Subcutaneous abdominal adipose tissue (tissue), 5 donors: ENCODE results near the gene SMKR1.

Experiments
- H3K27ac ChIP-seq: one replicate; pipeline ENCODE4 v1.7.0; 2013; ENCODE audit warnings: low read depth, mild to moderate bottlenecking, inconsistent platforms, low read length, moderate library complexity
- H3K27me3 ChIP-seq, 5 donors: one replicate each; pipeline ENCODE4 v1.7.0; 2013; ENCODE audit warnings: low read length in 5 of 5, inconsistent platforms in 1 of 5; ENCODE audit not compliant: control insufficient read depth in 5 of 5, insufficient read depth in 4 of 5
- H3K36me3 ChIP-seq, 5 donors: one replicate each; pipeline ENCODE4 v1.7.0; 2013; ENCODE audit warnings: low read length in 5 of 5; ENCODE audit not compliant: control insufficient read depth in 5 of 5, insufficient read depth in 5 of 5
- H3K4me1 ChIP-seq, 5 donors: one replicate each; pipeline ENCODE4 v1.7.0; 2013; ENCODE audit warnings: low read length in 5 of 5, mild to moderate bottlenecking in 3 of 5, moderate library complexity in 1 of 5; ENCODE audit not compliant: control insufficient read depth in 5 of 5, insufficient read depth in 5 of 5
- H3K4me3 ChIP-seq, 5 donors: one replicate each; pipeline ENCODE4 v1.7.0; 2013; ENCODE audit warnings: low read length in 5 of 5, low read depth in 1 of 5
- H3K9ac ChIP-seq, 5 donors: one replicate each; pipeline ENCODE4 v1.7.0; 2013; ENCODE audit warnings: low read length in 5 of 5, mild to moderate bottlenecking in 4 of 5, moderate library complexity in 3 of 5
- H3K9me3 ChIP-seq, 5 donors: one replicate each; pipeline ENCODE4 v1.7.0; 2013; ENCODE audit warnings: low read length in 5 of 5; ENCODE audit not compliant: control insufficient read depth in 5 of 5
- donor health status: healthy.
- donor health status: healthy.
- donor health status: healthy.
- donor health status: healthy.
- donor health status: healthy.

The SMKR1 gene

GRCh38 chr7:129561677-129562359, 59.5 kb downstream of the SMKR1 start:
- Histone ChIP-seq H3K36me3 (no peaks in the 10 kb centered on the region), H3K27ac (no peak overlapping the region), H3K4me3 (no peak overlapping the region), H3K27me3 (peaks cover 0 to 8% (median 1%) of the 10 kb centered on the region in 5 donors), H3K9ac (no peak overlapping the region), H3K4me1 (peaks cover 0 to 9% (median 0%) of the 10 kb centered on the region in 5 donors), H3K9me3 (no peaks in the 10 kb centered on the region)
